Stimulated activated CD4-positive, alpha-beta T cell treated with anti-CD3 and anti-CD28 coated beads, TNF-alpha, amount 100 ng/mL, for 1 hour (primary cell): ENCODE results near the gene ULK1.

Experiments
- DNase-seq, 3 donors: peaks; one replicate each; pipeline ENCODE4 v3.0.0-alpha.2; 2020; ENCODE audit warnings: low read depth in 3 of 3, low spot score in 1 of 3

Gene ULK1

GRCh38 chr12:131962069-131962468 lies 67.6 kb downstream of the ULK1 start:
- DNase-seq = no peak

- no peak for DNase-seq
Observed at GRCh38 chr12:131963381-131963780, 69.0 kb downstream of the ULK1 start.

- no peak for DNase-seq
Observed at GRCh38 chr12:131965073-131965472, 70.7 kb downstream of the ULK1 start.

GRCh38 chr12:131971226-131971625 lies 76.8 kb downstream of the ULK1 start:
- no peak for DNase-seq
